Measurements from ENCODE around the gene NLGN2.

The NLGN2 gene

DNA sequence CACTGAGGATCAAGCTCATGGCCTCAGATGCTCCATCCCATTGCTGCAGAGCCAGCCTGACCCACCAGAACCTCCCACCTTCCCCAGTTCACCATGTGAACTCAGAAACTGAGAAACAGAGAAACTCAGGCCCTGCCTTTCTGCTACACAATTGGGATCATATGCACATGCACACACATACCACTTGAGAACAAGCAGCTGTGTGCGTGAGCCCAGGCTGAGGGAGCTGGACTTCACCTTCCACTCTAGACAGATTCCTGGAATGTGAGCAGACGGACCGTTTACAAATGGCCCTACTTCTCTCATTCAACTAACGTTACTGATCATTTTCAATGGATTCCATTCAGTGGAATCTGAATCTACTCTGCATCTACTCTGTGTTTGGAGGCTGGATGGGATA lies 16.0 kb downstream of the NLGN2 start:
- Histone ChIP-seq H3K4me3 (ENCODE audit: low read depth, low read length, poor library complexity, severe bottlenecking) (no peak overlapping the region), H2AFZ (ENCODE audit: low read length) (no peak overlapping the region), H3K27ac (ENCODE audit: low read depth, low read length, poor library complexity, severe bottlenecking) (no peak overlapping the region), H4K20me1 (ENCODE audit: insufficient read depth, low read length) (no peaks in the 10 kb centered on the region), H3K4me2 (ENCODE audit: low read length) (no peak overlapping the region), H3K27me3 (ENCODE audit: insufficient read depth, low read length) (peaks cover 8% of the 10 kb centered on the region; the same call in 1 of the 2 replicates), H3K79me2 (ENCODE audit: insufficient read depth, low read length) (no peaks in the 10 kb centered on the region), H3K9ac (ENCODE audit: low read length) (no peak overlapping the region), H3K9me2 (ENCODE audit: low read depth, low read length) (no peaks in the 10 kb centered on the region), H3K36me3 (ENCODE audit: insufficient read depth, low read length) (no peaks in the 10 kb centered on the region), H3F3A (ENCODE audit: insufficient read depth, low read length) (no peaks in the 10 kb centered on the region), H3K4me1 (ENCODE audit: insufficient read depth, low read length, severe bottlenecking) (no peaks in the 10 kb centered on the region), H3K9me3 (ENCODE audit: low read length) (no peaks in the 10 kb centered on the region)
- TF ChIP-seq, protein P1, sequence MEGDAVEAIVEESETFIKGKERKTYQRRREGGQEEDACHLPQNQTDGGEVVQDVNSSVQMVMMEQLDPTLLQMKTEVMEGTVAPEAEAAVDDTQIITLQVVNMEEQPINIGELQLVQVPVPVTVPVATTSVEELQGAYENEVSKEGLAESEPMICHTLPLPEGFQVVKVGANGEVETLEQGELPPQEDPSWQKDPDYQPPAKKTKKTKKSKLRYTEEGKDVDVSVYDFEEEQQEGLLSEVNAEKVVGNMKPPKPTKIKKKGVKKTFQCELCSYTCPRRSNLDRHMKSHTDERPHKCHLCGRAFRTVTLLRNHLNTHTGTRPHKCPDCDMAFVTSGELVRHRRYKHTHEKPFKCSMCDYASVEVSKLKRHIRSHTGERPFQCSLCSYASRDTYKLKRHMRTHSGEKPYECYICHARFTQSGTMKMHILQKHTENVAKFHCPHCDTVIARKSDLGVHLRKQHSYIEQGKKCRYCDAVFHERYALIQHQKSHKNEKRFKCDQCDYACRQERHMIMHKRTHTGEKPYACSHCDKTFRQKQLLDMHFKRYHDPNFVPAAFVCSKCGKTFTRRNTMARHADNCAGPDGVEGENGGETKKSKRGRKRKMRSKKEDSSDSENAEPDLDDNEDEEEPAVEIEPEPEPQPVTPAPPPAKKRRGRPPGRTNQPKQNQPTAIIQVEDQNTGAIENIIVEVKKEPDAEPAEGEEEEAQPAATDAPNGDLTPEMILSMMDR (IDR thresholded peaks at IDR 0.05; ENCODE audit: low read length), result no peak
- TF ChIP-seq EZH2 (IDR thresholded peaks at IDR 0.05; ENCODE audit: borderline replicate concordance, low read length), result no peak

DNA sequence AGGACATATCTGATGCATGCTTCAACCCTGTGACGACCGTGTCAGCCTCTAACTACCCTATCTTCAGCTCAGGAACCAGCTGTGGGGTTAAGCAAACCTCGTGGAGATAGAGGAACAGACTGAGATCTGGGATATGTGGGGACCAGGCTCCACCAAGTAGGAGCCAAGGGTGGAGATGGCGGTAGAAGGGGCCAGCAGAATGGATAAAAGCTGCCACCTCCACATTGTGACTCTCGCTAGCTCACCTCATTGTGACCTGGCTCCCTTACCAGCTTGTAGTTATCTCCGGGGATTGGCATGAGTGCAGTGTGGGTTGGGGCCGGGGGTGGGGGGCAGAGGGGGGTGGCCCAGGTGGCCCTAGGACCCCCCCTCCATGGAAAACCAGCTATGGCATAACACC lies 17.7 kb downstream of the NLGN2 start, which contains the start of gene SPEM2:
Gene SPEM2, plus strand, starts transcription at position 301 of the 400 bp plus-strand sequence. Its CDS starts 73 bp downstream, at position 374.
- no peaks in the 10 kb centered on the region for H3K9me3 ChIP-seq (ENCODE audit: low read length)
- no peaks in the 10 kb centered on the region for H3K79me2 ChIP-seq (ENCODE audit: insufficient read depth, low read length)
- H3K4me3 ChIP-seq (ENCODE audit: low read depth, low read length, poor library complexity, severe bottlenecking), result no peak within 1 kb of the TSS
- H3K4me2 ChIP-seq (ENCODE audit: low read length), result no peak within 1 kb of the TSS
- no peak within 1 kb of the TSS for H2AFZ ChIP-seq (ENCODE audit: low read length)
- no peaks in the 10 kb centered on the region for H4K20me1 ChIP-seq (ENCODE audit: insufficient read depth, low read length)
- no peaks in the 10 kb centered on the region for H3K27me3 ChIP-seq (ENCODE audit: insufficient read depth, low read length)
- H3K9ac ChIP-seq (ENCODE audit: low read length), result no peak within 1 kb of the TSS
- no peaks in the 10 kb centered on the region for H3K9me2 ChIP-seq (ENCODE audit: low read depth, low read length)
- no peaks in the 10 kb centered on the region for H3F3A ChIP-seq (ENCODE audit: insufficient read depth, low read length)
- no peaks in the 10 kb centered on the region for H3K4me1 ChIP-seq (ENCODE audit: insufficient read depth, low read length, severe bottlenecking)
- no peak within 1 kb of the TSS for H3K27ac ChIP-seq (ENCODE audit: low read depth, low read length, poor library complexity, severe bottlenecking)
- TF ChIP-seq EZH2 (IDR thresholded peaks at IDR 0.05; ENCODE audit: borderline replicate concordance, low read length), result no peak
- TF ChIP-seq, protein P1 (IDR thresholded peaks at IDR 0.05; ENCODE audit: low read length), result no peak
- no peaks in the 10 kb centered on the region for H3K36me3 ChIP-seq (ENCODE audit: insufficient read depth, low read length)

DNA sequence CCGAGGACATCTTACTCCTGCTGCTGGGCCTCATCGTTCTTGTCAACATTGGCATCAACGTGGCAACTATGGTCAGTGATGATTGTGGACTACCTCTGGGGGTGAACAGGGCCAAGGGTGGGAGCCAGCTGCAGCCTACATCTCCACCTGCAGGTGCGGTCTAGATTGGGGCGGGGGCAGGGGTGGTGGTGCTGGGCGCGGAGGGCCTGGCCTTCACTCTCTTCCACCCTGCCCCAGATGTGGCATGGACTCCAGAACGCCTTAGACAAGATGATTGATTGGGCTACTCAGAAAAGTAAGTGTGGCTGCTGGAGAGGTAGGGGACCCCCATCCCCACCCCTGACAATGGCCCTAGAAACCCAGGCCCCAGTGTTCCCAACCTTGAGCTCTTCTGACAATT lies 18.1 kb downstream of the NLGN2 start:
- H3K9me2 ChIP-seq (ENCODE audit: low read depth, low read length), result no peaks in the 10 kb centered on the region
- no peaks in the 10 kb centered on the region for H3K79me2 ChIP-seq (ENCODE audit: insufficient read depth, low read length)
- no peak overlapping the region for H3K9ac ChIP-seq (ENCODE audit: low read length)
- no peaks in the 10 kb centered on the region for H3K27me3 ChIP-seq (ENCODE audit: insufficient read depth, low read length)
- no peaks in the 10 kb centered on the region for H4K20me1 ChIP-seq (ENCODE audit: insufficient read depth, low read length)
- no peak overlapping the region for H3K4me3 ChIP-seq (ENCODE audit: low read depth, low read length, poor library complexity, severe bottlenecking)
- no peak overlapping the region for H2AFZ ChIP-seq (ENCODE audit: low read length)
- H3K36me3 ChIP-seq (ENCODE audit: insufficient read depth, low read length), result no peaks in the 10 kb centered on the region
- no peak overlapping the region for H3K27ac ChIP-seq (ENCODE audit: low read depth, low read length, poor library complexity, severe bottlenecking)
- no peaks in the 10 kb centered on the region for H3K4me1 ChIP-seq (ENCODE audit: insufficient read depth, low read length, severe bottlenecking)
- H3K9me3 ChIP-seq (ENCODE audit: low read length), result no peaks in the 10 kb centered on the region
- TF ChIP-seq EZH2 (IDR thresholded peaks at IDR 0.05; ENCODE audit: borderline replicate concordance, low read length), result no peak
- TF ChIP-seq, protein P1 (IDR thresholded peaks at IDR 0.05; ENCODE audit: low read length), result no peak
- H3F3A ChIP-seq (ENCODE audit: insufficient read depth, low read length), result no peaks in the 10 kb centered on the region
- H3K4me2 ChIP-seq (ENCODE audit: low read length), result no peak overlapping the region

Data from OCI-LY1 (cell line).